Measurements from ENCODE around the gene LPP. TPM values are rescaled to one million over a fixed set of nuclear protein-coding genes. Genes with fewer than 3 reads are reported as not detected.

Gene LPP
- total RNA-seq, 1 donor from 2014 or later: 54.9 TPM

GRCh38 chr3:188754267-188754666 lies 600.3 kb downstream of the LPP start:
- intact Hi-C loops (cut with micrococcal nuclease): no loop called here

GRCh38 chr3:188756241-188756640 lies 602.3 kb downstream of the LPP start:
- intact Hi-C loops (cut with micrococcal nuclease): no loop called here

GRCh38 chr3:188759336-188760005 lies 605.5 kb downstream of the LPP start:
- intact Hi-C loops (cut with micrococcal nuclease): no loop called here

GRCh38 chr3:188760408-188760807 lies 606.5 kb downstream of the LPP start:
- intact Hi-C loops (cut with micrococcal nuclease): no loop called here

- intact Hi-C loops (cut with micrococcal nuclease): no loop called here
Measured at GRCh38 chr3:188761439-188761838, 607.5 kb downstream of the LPP start.

GRCh38 chr3:188761964-188762363 lies 608.0 kb downstream of the LPP start:
- intact Hi-C loops (cut with micrococcal nuclease): no loop called here

GRCh38 chr3:188764609-188765008 lies 610.7 kb downstream of the LPP start:
- intact Hi-C loops (cut with micrococcal nuclease): no loop called here

- intact Hi-C loops (cut with micrococcal nuclease): no loop called here
Measured at GRCh38 chr3:188769831-188770230, 615.9 kb downstream of the LPP start.

GRCh38 chr3:188772886-188773285 lies 618.9 kb downstream of the LPP start:
- intact Hi-C loops (cut with micrococcal nuclease): no loop called here

- intact Hi-C loops (cut with micrococcal nuclease): no loop called here
Measured at GRCh38 chr3:188775412-188775811, 621.5 kb downstream of the LPP start.

- intact Hi-C loops (cut with micrococcal nuclease): no loop called here
Measured at GRCh38 chr3:188776447-188776846, 622.5 kb downstream of the LPP start.

GRCh38 chr3:188778091-188778852 lies 624.3 kb downstream of the LPP start:
- intact Hi-C loops (cut with micrococcal nuclease): no loop called here

- intact Hi-C loops (cut with micrococcal nuclease): no loop called here
Measured at GRCh38 chr3:188779281-188779980, 625.5 kb downstream of the LPP start.

- intact Hi-C loops (cut with micrococcal nuclease): no loop called here
Measured at GRCh38 chr3:188780193-188781147, 626.5 kb downstream of the LPP start.

- intact Hi-C loops (cut with micrococcal nuclease): no loop called here
Measured at GRCh38 chr3:188782613-188783124, 628.7 kb downstream of the LPP start.

GRCh38 chr3:188786424-188786823 lies 632.5 kb downstream of the LPP start:
- intact Hi-C loops (cut with micrococcal nuclease): no loop called here

- intact Hi-C loops (cut with micrococcal nuclease): loop anchor here (1.0 to 2.0 kb wide), 9 partner anchors 129 to 1726 kb away; partner anchors contain the start of gene IL1RAP
Measured at GRCh38 chr3:188788621-188789081, 634.7 kb downstream of the LPP start.

GRCh38 chr3:188789251-188789650 lies 635.3 kb downstream of the LPP start:
- intact Hi-C loops (cut with micrococcal nuclease): loop anchor here (2.0 kb wide), 3 partner anchors 166 to 1726 kb away; partner anchors contain the start of gene IL1RAP

GRCh38 chr3:188791311-188791710 lies 637.4 kb downstream of the LPP start:
- intact Hi-C loops (cut with micrococcal nuclease): no loop called here

- intact Hi-C loops (cut with micrococcal nuclease): no loop called here
Measured at GRCh38 chr3:188792793-188793192, 638.8 kb downstream of the LPP start.
